GM12892 (cell line): ENCODE results near the gene MTRFR.

Source experiments
- POLR2A ChIP-seq: IDR thresholded peaks from 2 replicates; pipeline ENCODE4 v1.6.1; 2011; ENCODE audit warnings: low read depth, low read length, control low read depth
- TAF1 ChIP-seq: IDR thresholded peaks from 2 replicates; pipeline ENCODE4 v1.6.1; 2011; ENCODE audit warnings: low read depth, mild to moderate bottlenecking, control low read depth, low read length, borderline replicate concordance

DNA sequence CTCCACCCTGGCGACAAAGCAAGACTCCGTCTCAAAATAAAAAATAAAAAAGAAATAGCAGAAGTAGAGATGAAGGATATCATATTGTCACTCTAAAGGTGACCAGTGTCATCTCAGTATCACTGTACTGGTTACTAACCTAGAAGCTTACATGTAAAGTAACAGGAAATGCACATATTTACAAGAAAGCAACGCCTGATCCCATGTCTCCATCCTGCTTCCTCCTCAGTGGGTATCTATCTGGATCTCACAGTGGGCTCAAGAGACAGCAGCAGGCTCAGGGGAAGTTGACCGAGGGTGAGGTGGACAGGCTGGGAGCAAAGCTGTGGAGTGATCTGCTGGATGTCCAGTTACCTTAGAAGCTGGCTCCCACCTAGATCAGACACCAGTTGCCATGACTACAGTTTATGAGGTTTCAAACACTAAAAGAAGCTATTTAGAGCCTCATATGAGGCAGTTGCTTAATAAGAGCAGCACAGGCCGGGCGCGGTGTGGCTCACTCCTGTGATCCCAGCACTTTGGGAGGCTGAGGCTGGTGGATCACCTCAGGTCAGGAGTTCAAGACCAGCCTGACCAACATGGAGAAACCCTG is 10.5 kb downstream of the MTRFR start:
- TF ChIP-seq POLR2A (no peak), TAF1 (no peak)
